H9 (cell line): ENCODE measurements around the gene CYP2C18. TPM values are rescaled to one million over a fixed set of nuclear protein-coding genes. Genes with fewer than 3 reads are reported as not detected.

Experiments
- DNase-seq: peaks from one replicate; pipeline ENCODE4 v3.0.0-alpha.2; 2017
- H2AFZ ChIP-seq: one replicate; pipeline ENCODE4 v1.6.1; 2013; ENCODE audit warnings: mild to moderate bottlenecking, low read length, control low read depth, moderate library complexity
- H2AK5ac ChIP-seq: 2 replicates; pipeline ENCODE4 v1.6.1; 2013; ENCODE audit warnings: low read length, control low read depth, mixed read lengths; ENCODE audit not compliant: insufficient read length
- H2BK120ac ChIP-seq: one replicate; pipeline ENCODE4 v1.6.1; 2013; ENCODE audit warnings: low read depth, mild to moderate bottlenecking, low read length, control low read depth, inconsistent platforms; ENCODE audit not compliant: poor library complexity, severe bottlenecking
- H2BK12ac ChIP-seq: 2 replicates; pipeline ENCODE4 v1.6.1; 2013; ENCODE audit warnings: low read length, control low read depth, mixed read lengths, low read depth; ENCODE audit not compliant: insufficient read length
- H2BK15ac ChIP-seq: 2 replicates; pipeline ENCODE4 v1.6.1; 2013; ENCODE audit warnings: low read depth, low read length, control low read depth
- H2BK20ac ChIP-seq: one replicate; pipeline ENCODE4 v1.6.1; 2013; ENCODE audit warnings: low read depth, mild to moderate bottlenecking, low read length, control low read depth, inconsistent platforms; ENCODE audit not compliant: poor library complexity, severe bottlenecking
- H2BK5ac ChIP-seq: 2 replicates; pipeline ENCODE4 v1.6.1; 2013; ENCODE audit warnings: low read length, control low read depth, mixed read lengths; ENCODE audit not compliant: insufficient read length
- H3K14ac ChIP-seq: 2 replicates; pipeline ENCODE4 v1.6.1; 2013; ENCODE audit warnings: low read length, control low read depth; ENCODE audit not compliant: insufficient read depth
- H3K18ac ChIP-seq: 2 replicates; pipeline ENCODE4 v1.6.1; 2013; ENCODE audit warnings: low read depth, mild to moderate bottlenecking, mixed read lengths, low read length, control low read depth; ENCODE audit not compliant: insufficient read length
- H3K23ac ChIP-seq: 2 replicates; pipeline ENCODE4 v1.6.1; 2013; ENCODE audit warnings: low read length, control low read depth, mixed read lengths, low read depth; ENCODE audit not compliant: insufficient read length
- H3K23me2 ChIP-seq: 2 replicates; pipeline ENCODE4 v1.6.1; 2013; ENCODE audit warnings: low read depth, mild to moderate bottlenecking, mixed read lengths, low read length, control low read depth; ENCODE audit not compliant: insufficient read length, poor library complexity, severe bottlenecking
- H3K27ac ChIP-seq: 2 replicates; pipeline ENCODE4 v1.5.1; 2013; ENCODE audit warnings: low read length, control low read depth, mixed read lengths, low read depth; ENCODE audit not compliant: insufficient read length
- H3K27me3 ChIP-seq: 2 replicates; pipeline ENCODE4 v1.6.1; 2013; ENCODE audit warnings: low read length, control low read depth, inconsistent platforms; ENCODE audit not compliant: insufficient read depth
- H3K4ac ChIP-seq: 2 replicates; pipeline ENCODE4 v1.6.1; 2013; ENCODE audit warnings: low read depth, mild to moderate bottlenecking, control low read depth, inconsistent platforms, low read length, moderate library complexity
- H3K4me1 ChIP-seq: 2 replicates; pipeline ENCODE4 v1.6.1; 2013; ENCODE audit warnings: low read length, control low read depth, inconsistent platforms; ENCODE audit not compliant: insufficient read depth
- H3K4me2 ChIP-seq: 2 replicates; pipeline ENCODE4 v1.6.1; 2013; ENCODE audit warnings: low read length, control low read depth, mixed read lengths; ENCODE audit not compliant: insufficient read length, insufficient read depth
- H3K56ac ChIP-seq: 2 replicates; pipeline ENCODE4 v1.6.1; 2013; ENCODE audit warnings: low read depth, mild to moderate bottlenecking, mixed read lengths, low read length, control low read depth; ENCODE audit not compliant: insufficient read length
- H3K79me1 ChIP-seq: 2 replicates; pipeline ENCODE4 v1.6.1; 2013; ENCODE audit warnings: low read depth, mild to moderate bottlenecking, moderate library complexity, low read length, control low read depth, inconsistent platforms; ENCODE audit not compliant: insufficient read depth, poor library complexity, severe bottlenecking
- H3K79me2 ChIP-seq: 2 replicates; pipeline ENCODE4 v1.6.1; 2013; ENCODE audit warnings: low read length, control low read depth, inconsistent platforms; ENCODE audit not compliant: insufficient read depth
- H3K9ac ChIP-seq: 2 replicates; pipeline ENCODE4 v1.6.1; 2013; ENCODE audit warnings: low read length, control low read depth, mixed read lengths; ENCODE audit not compliant: insufficient read length; ENCODE audit errors: extremely low read depth
- H3K9me3 ChIP-seq: one replicate; pipeline ENCODE4 v1.6.1; 2013; ENCODE audit warnings: low read depth, low read length, inconsistent platforms; ENCODE audit not compliant: control insufficient read depth
- H3T11ph ChIP-seq: one replicate; pipeline ENCODE4 v1.6.1; 2013; ENCODE audit warnings: mild to moderate bottlenecking, low read length, control low read depth, inconsistent platforms
- H4K20me1 ChIP-seq: one replicate; pipeline ENCODE4 v1.6.1; 2013; ENCODE audit not compliant: control insufficient read depth, insufficient read length, insufficient read depth
- H4K5ac ChIP-seq: 2 replicates; pipeline ENCODE4 v1.6.1; 2013; ENCODE audit warnings: low read depth, mild to moderate bottlenecking, mixed read lengths, low read length, control low read depth; ENCODE audit not compliant: insufficient read length
- H4K8ac ChIP-seq: replicated peaks from 2 replicates; pipeline ENCODE4 v1.6.1; 2013; ENCODE audit warnings: low read length, control low read depth, mixed read lengths, low read depth; ENCODE audit not compliant: insufficient read length
- H4K91ac ChIP-seq: 2 replicates; pipeline ENCODE4 v1.6.1; 2013; ENCODE audit warnings: low read depth, mild to moderate bottlenecking, moderate library complexity, mixed read lengths, low read length, control low read depth; ENCODE audit not compliant: insufficient read length
- H3K27ac Mint-ChIP-seq, 3 experiments: 2 replicates in 2 of 3; 3 replicates in 1 of 3; pipeline ENCODE4 v1.8.0; 2020 to 2021; ENCODE audit warnings: mixed read lengths in 3 of 3, mild to moderate bottlenecking in 1 of 3, moderate library complexity in 1 of 3
- H3K27me3 Mint-ChIP-seq: 2 replicates; pipeline ENCODE4 v1.8.0; 2021; ENCODE audit warnings: low read depth, mild to moderate bottlenecking, moderate library complexity, mixed read lengths
- H3K36me3 Mint-ChIP-seq, 3 experiments: 2 replicates in 2 of 3; 3 replicates in 1 of 3; pipeline ENCODE4 v1.8.0; 2020 to 2021; ENCODE audit warnings: low read depth in 3 of 3, mixed read lengths in 3 of 3; ENCODE audit not compliant: insufficient read depth in 1 of 3
- H3K4me1 Mint-ChIP-seq, 2 experiments: 2 replicates each; pipeline ENCODE4 v1.8.0; 2020; ENCODE audit warnings: mixed read lengths in 2 of 2
- H3K4me3 Mint-ChIP-seq, 2 experiments: 2 replicates in 1 of 2; 3 replicates in 1 of 2; pipeline ENCODE4 v1.8.0; 2020 to 2021; ENCODE audit warnings: mild to moderate bottlenecking in 2 of 2, mixed read lengths in 2 of 2, moderate library complexity in 1 of 2
- H3K9me3 Mint-ChIP-seq, 2 experiments: 2 replicates in 1 of 2; 3 replicates in 1 of 2; pipeline ENCODE4 v1.8.0; 2020; ENCODE audit warnings: mild to moderate bottlenecking in 2 of 2, mixed read lengths in 2 of 2, moderate library complexity in 1 of 2
- WGBS: extraction: QIAGEN DNeasy Blood & Tissue Kit; methylation state at CpG from one replicate; pipeline ENCODE4 v1.1.7; 2013; ENCODE audit warnings: missing lambda C conversion rate, low lambda C conversion rate, mixed read lengths; ENCODE audit not compliant: insufficient read length; ENCODE audit errors: extremely low coverage; 5-methylcytosine and 5-hydroxymethylcytosine counted together
- total RNA-seq: library from RNA; stranded (reverse); gene quantifications from 2 replicates; pipeline ENCODE4 v1.2.1, GENCODE V29; 2021
- TF ChIP-seq, protein P1 (sequence below): fragments of 200-600 bp; sonication (generic); conservative IDR thresholded peaks from 3 replicates; pipeline ENCODE4 v1.8.0; 2021; ENCODE audit warnings: antibody characterized with exemption, mild to moderate bottlenecking

CYP2C18 gene
- total RNA-seq, 1 experiment from 2014 or later = 0.09 TPM

DNA sequence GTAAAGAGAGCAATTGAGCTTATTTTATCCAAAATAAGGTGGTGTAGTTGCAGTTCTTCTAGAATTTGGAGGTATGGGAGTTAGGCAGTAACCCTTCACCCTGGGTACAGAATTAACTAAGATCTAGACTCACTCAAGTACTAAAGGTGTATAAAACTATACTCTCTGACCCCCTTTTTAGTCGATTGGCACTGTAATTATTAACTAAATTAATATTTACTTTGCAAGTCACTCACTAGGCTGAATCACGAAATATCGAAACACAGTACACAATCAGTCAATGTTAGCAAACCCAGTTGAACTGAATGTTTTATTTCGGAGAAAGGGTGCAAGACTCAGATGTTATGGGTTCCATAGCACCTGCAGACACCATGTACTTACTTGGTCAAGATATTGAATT is 64.3 kb downstream of the CYP2C18 start:
- Mint-ChIP-seq H3K27me3 (peaks cover 2% of the 10 kb centered on the region; the same call in 1 of the 2 replicates), H3K27ac (no peak overlapping the region), H3K4me3 (no peak overlapping the region), H3K36me3 (peaks cover 6 to 8% (median 7%) of the 10 kb centered on the region in 3 experiments), H3K4me1 (no peaks in the 10 kb centered on the region), H3K9me3 (peaks cover 33 to 43% of the 10 kb centered on the region in 2 experiments)
- no peak overlapping the region for H2AFZ ChIP-seq
- no CpG with 5 or more reads among the region's 4 CpGs for WGBS
- H2BK5ac ChIP-seq = no peak overlapping the region
- no peaks in the 10 kb centered on the region for H4K20me1 ChIP-seq
- no peaks in the 10 kb centered on the region for H3K79me1 ChIP-seq
- H2BK20ac ChIP-seq = no peak overlapping the region
- DNase-seq = no peak
- H2BK12ac ChIP-seq = no peak overlapping the region
- H4K5ac ChIP-seq = no peak overlapping the region
- H4K8ac ChIP-seq = no peak overlapping the region
- TF ChIP-seq, protein P1, sequence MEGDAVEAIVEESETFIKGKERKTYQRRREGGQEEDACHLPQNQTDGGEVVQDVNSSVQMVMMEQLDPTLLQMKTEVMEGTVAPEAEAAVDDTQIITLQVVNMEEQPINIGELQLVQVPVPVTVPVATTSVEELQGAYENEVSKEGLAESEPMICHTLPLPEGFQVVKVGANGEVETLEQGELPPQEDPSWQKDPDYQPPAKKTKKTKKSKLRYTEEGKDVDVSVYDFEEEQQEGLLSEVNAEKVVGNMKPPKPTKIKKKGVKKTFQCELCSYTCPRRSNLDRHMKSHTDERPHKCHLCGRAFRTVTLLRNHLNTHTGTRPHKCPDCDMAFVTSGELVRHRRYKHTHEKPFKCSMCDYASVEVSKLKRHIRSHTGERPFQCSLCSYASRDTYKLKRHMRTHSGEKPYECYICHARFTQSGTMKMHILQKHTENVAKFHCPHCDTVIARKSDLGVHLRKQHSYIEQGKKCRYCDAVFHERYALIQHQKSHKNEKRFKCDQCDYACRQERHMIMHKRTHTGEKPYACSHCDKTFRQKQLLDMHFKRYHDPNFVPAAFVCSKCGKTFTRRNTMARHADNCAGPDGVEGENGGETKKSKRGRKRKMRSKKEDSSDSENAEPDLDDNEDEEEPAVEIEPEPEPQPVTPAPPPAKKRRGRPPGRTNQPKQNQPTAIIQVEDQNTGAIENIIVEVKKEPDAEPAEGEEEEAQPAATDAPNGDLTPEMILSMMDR = no peak
- H3K56ac ChIP-seq = no peak overlapping the region
- H2BK120ac ChIP-seq = no peak overlapping the region
- H3K4me2 ChIP-seq = no peak overlapping the region
- no peaks in the 10 kb centered on the region for H3K4me1 ChIP-seq
- H3K4ac ChIP-seq = no peak overlapping the region
- no peaks in the 10 kb centered on the region for H3K27me3 ChIP-seq
- H3K18ac ChIP-seq = no peak overlapping the region
- H4K91ac ChIP-seq = no peak overlapping the region
- no peak overlapping the region for H3K14ac ChIP-seq
- no peak overlapping the region for H2AK5ac ChIP-seq
- H3K9ac ChIP-seq = no peak overlapping the region
- no peak overlapping the region for H2BK15ac ChIP-seq
- peaks cover 9% of the 10 kb centered on the region for H3K9me3 ChIP-seq
- H3T11ph ChIP-seq = no peak overlapping the region
- no peak overlapping the region for H3K27ac ChIP-seq
- no peaks in the 10 kb centered on the region for H3K23me2 ChIP-seq
- no peak overlapping the region for H3K23ac ChIP-seq
- H3K79me2 ChIP-seq = no peaks in the 10 kb centered on the region
